BJ (cell line): ENCODE data around the gene GPR108. TPM values are rescaled to one million over a fixed set of nuclear protein-coding genes. Genes with fewer than 3 reads are reported as not detected.
A peak's percentile ranks its signal among the peaks of the same experiment; 100 is the strongest.

Experiments
- CTCF ChIA-PET: fragments of 350-600 bp; formaldehyde crosslinking; extraction: SDS; loops from one replicate; lab custom pipeline; 2021; ENCODE audit warnings: antibody characterized with exemption, inconsistent platforms; lab: Yijun Ruan, JAX
- POLR2A ChIA-PET: fragments of 300-600 bp; sonication (Branson Sonifier 250); formaldehyde crosslinking; extraction: SDS; loops from one replicate; lab custom pipeline; 2021; ENCODE audit warnings: antibody characterized with exemption; lab: Charles Lee
- DNase-seq: peaks from one replicate; pipeline ENCODE4 v3.0.0-alpha.2; 2011; ENCODE audit warnings: low read depth
- H3K27me3 ChIP-seq: 2 replicates; pipeline ENCODE4 v1.6.0; 2011; ENCODE audit warnings: low read length; ENCODE audit not compliant: control insufficient read depth, insufficient read depth
- H3K36me3 ChIP-seq: 2 replicates; pipeline ENCODE4 v1.5.1; 2011; ENCODE audit warnings: low read length; ENCODE audit not compliant: control insufficient read depth, insufficient read depth
- H3K4me3 ChIP-seq: 2 replicates; pipeline ENCODE4 v1.5.1; 2011; ENCODE audit warnings: low read depth, mild to moderate bottlenecking, control low read depth, low read length
- CTCF ChIP-seq: IDR thresholded peaks from 2 replicates; pipeline ENCODE4 v1.5.1; 2011; ENCODE audit warnings: low read depth, mild to moderate bottlenecking, control low read depth, inconsistent platforms, low read length, moderate library complexity; ENCODE audit not compliant: insufficient read depth
- polyA plus RNA-seq: library from polyadenylated mRNA; depleted of rRNA; stranded (reverse); fragments of >200 nt; gene quantifications from 2 replicates; pipeline ENCODE4 v1.2.3, GENCODE V29; 2011

GPR108 gene
- polyA plus RNA-seq, 1 experiment: 71.4 TPM

GRCh38 chr19:6738787-6739389 is 1.5 kb upstream of the GPR108 start:
- CTCF ChIA-PET: interaction anchor here (1.0 to 6.6 kb wide), 9 partner anchors 14 to 223 kb away, joined by 3 to 51 read pairs (median 3); no protein-coding TSS in a partner anchor
- POLR2A ChIA-PET: no interaction called here
- DNase-seq: no peak
- no peaks in the 10 kb centered on the region for H3K27me3 ChIP-seq
- peaks cover 6% of the 10 kb centered on the region for H3K36me3 ChIP-seq
- H3K4me3 ChIP-seq: peak overlapping the region; percentile 30
- no peak for TF ChIP-seq CTCF

- CTCF ChIA-PET: interaction anchor here (0.6 to 6.6 kb wide), 14 partner anchors 9 to 222 kb away, joined by 3 to 51 read pairs (median 3); partner anchors contain the start of gene C3
- TF ChIP-seq CTCF: peak; percentile 79
- H3K36me3 ChIP-seq: peaks cover 5% of the 10 kb centered on the region
- POLR2A ChIA-PET: interaction anchor here (0.6 kb wide), 1 partner anchor 1182 kb away, joined by 5 read pairs; the partner anchor contains the start of gene SNAPC2
- no peaks in the 10 kb centered on the region for H3K27me3 ChIP-seq
- H3K4me3 ChIP-seq: no peak overlapping the region
- no peak for DNase-seq
Measured at GRCh38 chr19:6737873-6738786, 750 bp upstream of the GPR108 start.

GRCh38 chr19:6736917-6737283 is 480 bp downstream of the GPR108 start:
- no peak for DNase-seq
- no peaks in the 10 kb centered on the region for H3K27me3 ChIP-seq
- peaks cover 10% of the 10 kb centered on the region for H3K36me3 ChIP-seq
- H3K4me3 ChIP-seq: peak overlapping the region; percentile 84
- CTCF ChIA-PET: interaction anchor here (0.8 to 6.6 kb wide), 12 partner anchors 9 to 219 kb away, joined by 3 to 51 read pairs (median 4); partner anchors contain the start of gene C3
- TF ChIP-seq CTCF: no peak
- POLR2A ChIA-PET: interaction anchor here (0.5 to 0.6 kb wide), 2 partner anchors 527 to 1183 kb away, joined by 5 to 6 read pairs; partner anchors contain the start of gene SNAPC2

GRCh38 chr19:6736169-6736916 is 1.0 kb downstream of the GPR108 start:
- DNase-seq: peak; percentile 31
- Histone ChIP-seq H3K36me3 (peaks cover 13% of the 10 kb centered on the region), H3K27me3 (no peaks in the 10 kb centered on the region), H3K4me3 (peak overlapping the region; percentile 84)
- ChIA-PET CTCF (interaction anchor here (0.8 to 6.6 kb wide), 15 partner anchors 8 to 220 kb away, joined by 3 to 51 read pairs (median 4); partner anchors contain the start of gene C3), POLR2A (interaction anchor here (0.5 kb wide), 1 partner anchor 527 kb away, joined by 6 read pairs; no protein-coding TSS in a partner anchor)
- peak; percentile 81 for TF ChIP-seq CTCF
